Measurements from ENCODE around the gene SMC5. TPM values are rescaled to one million over a fixed set of nuclear protein-coding genes. Genes with fewer than 3 reads are reported as not detected.

Gene SMC5
- total and polyA plus RNA-seq, 2 of the 8 experiments (the other 6 are each of a cell fraction or from before 2014, with no cell fraction given): 4.5 to 22.6 TPM

GRCh38 chr9:70303268-70303667 lies 44.5 kb downstream of the SMC5 start:
- Histone ChIP-seq H3K23ac (ENCODE audit: insufficient read length) (no peak overlapping the region), H2BK12ac (ENCODE audit: low read depth, low read length) (no peak overlapping the region), H4K8ac (ENCODE audit: extremely low read depth, insufficient read depth, low read length) (no peak overlapping the region), H3K9me3 (ENCODE audit: insufficient read depth in 2 of 2, low read depth in 1 of 2, low read length in 1 of 2) (no peaks in the 10 kb centered on the region), H3K4me2 (ENCODE audit: insufficient read depth in 1 of 2, low read depth in 2 of 2, low read length in 2 of 2) (no peak overlapping the region), H4K91ac (replicated peaks; ENCODE audit: insufficient read length, low read length) (no peak overlapping the region), H4K5ac (ENCODE audit: insufficient read length, low read depth, low read length) (no peak overlapping the region), H3K4me3 (ENCODE audit: extremely low read depth in 1 of 4, insufficient read depth in 2 of 4, low read depth in 3 of 4, low read length in 4 of 4) (no peak overlapping the region), H3K56ac (replicated peaks; ENCODE audit: insufficient read length, low read depth, low read length) (no peak overlapping the region), H3K36me3 (ENCODE audit: control insufficient read depth in 2 of 4, insufficient read depth in 4 of 4, low read length in 3 of 4) (peaks cover 0 to 23% (median 5%) of the 10 kb centered on the region in 4 experiments; a peak in 4 of 8 replicates), H3K9ac (replicated peaks in 1 of 4; ENCODE audit: extremely low read depth in 1 of 4, low read depth in 3 of 4, low read length in 3 of 4) (no peak overlapping the region), H3K79me1 (ENCODE audit: low read depth, low read length) (no peaks in the 10 kb centered on the region), H3K4me1 (replicated peaks in 1 of 4; ENCODE audit: control insufficient read depth in 3 of 4, insufficient read depth in 4 of 4, low read length in 3 of 4) (no peaks in the 10 kb centered on the region), H3K79me2 (ENCODE audit: control insufficient read depth in 1 of 2, insufficient read depth in 2 of 2, low read length in 2 of 2) (no peaks in the 10 kb centered on the region), H3K14ac (ENCODE audit: insufficient read length) (no peak overlapping the region), H2AFZ (ENCODE audit: low read length) (no peak overlapping the region), H3K4ac (replicated peaks; ENCODE audit: insufficient read length, low read depth, low read length) (no peak overlapping the region), H3K23me2 (ENCODE audit: low read depth, low read length) (no peaks in the 10 kb centered on the region), H2BK15ac (ENCODE audit: low read length) (no peak overlapping the region), H4K20me1 (replicated peaks in 1 of 2; ENCODE audit: control insufficient read depth in 1 of 2, insufficient read depth in 2 of 2, low read length in 2 of 2) (no peaks in the 10 kb centered on the region), H2BK120ac (replicated peaks; ENCODE audit: low read depth, low read length) (no peak overlapping the region), H2BK5ac (ENCODE audit: low read depth, low read length) (no peak overlapping the region), H3K18ac (ENCODE audit: extremely low read depth, low read length) (no peak overlapping the region), H2BK20ac (ENCODE audit: low read length) (no peak overlapping the region), H2AK5ac (ENCODE audit: low read depth, low read length) (no peak overlapping the region), H3K27ac (ENCODE audit: low read depth, low read length) (no peak overlapping the region), H3K27me3 (replicated peaks in 1 of 4; ENCODE audit: control insufficient read depth in 3 of 4, extremely low read depth in 1 of 4, insufficient read depth in 3 of 4, low read length in 3 of 4) (no peaks in the 10 kb centered on the region)
- no peak for TF ChIP-seq ASH2L (IDR thresholded peaks at IDR 0.05; ENCODE audit: low read length)
- TF ChIP-seq RFX5 (IDR thresholded peaks at IDR 0.05; ENCODE audit: borderline replicate concordance, low read depth, low read length): no peak
- no peak for TF ChIP-seq CTCF (IDR thresholded peaks at IDR 0.05; ENCODE audit: control extremely low read depth in 1 of 3, insufficient read depth in 1 of 3, low read depth in 1 of 3, low read length in 3 of 3)
- no peak for TF ChIP-seq CEBPB (IDR thresholded peaks at IDR 0.05; ENCODE audit: low read depth, low read length)
- TF ChIP-seq CBX5 (IDR thresholded peaks at IDR 0.05; ENCODE audit: low read depth, low read length): no peak
- no peak for TF ChIP-seq POLR2AphosphoS5 (IDR thresholded peaks at IDR 0.05; ENCODE audit: low read depth, low read length)
- FAIRE-seq (no peak), DNase-seq (ENCODE audit: low read depth in 1 of 2, low spot score in 2 of 2) (no peak)
- ChIA-PET POLR2A (ENCODE audit: partially characterized antibody) (no interaction called here), CTCF (ENCODE audit: partially characterized antibody) (interaction anchor here (0.6 kb wide), 1 partner anchor 379 kb away, joined by 3 read pairs; no protein-coding TSS in a partner anchor)
- WGBS, 2 experiments (ENCODE audit: extremely low coverage in 1 of 2, insufficient coverage in 1 of 2, insufficient read length in 1 of 2, insufficient replicate concordance in 2 of 2, low coverage in 1 of 2, low lambda C conversion rate in 2 of 2, missing lambda C conversion rate in 1 of 2): 91 to 100% methylated on average over 1 to 5 of the region's 5 CpGs
